Astrocyte (in vitro differentiated cells and primary cell): ENCODE data around the gene HDAC2.

Experiments
- EZH2 ChIP-seq: IDR thresholded peaks from 2 replicates; pipeline ENCODE4 v1.6.1; 2012; ENCODE audit warnings: mild to moderate bottlenecking, low read length, inconsistent platforms; ENCODE audit not compliant: insufficient read depth
- TF ChIP-seq, protein P1 (sequence below): IDR thresholded peaks from 2 replicates; pipeline ENCODE4 v1.5.1; 2011; ENCODE audit warnings: low read depth, mild to moderate bottlenecking, inconsistent platforms, low read length, moderate library complexity; ENCODE audit not compliant: insufficient read depth

- TF ChIP-seq, protein P1, sequence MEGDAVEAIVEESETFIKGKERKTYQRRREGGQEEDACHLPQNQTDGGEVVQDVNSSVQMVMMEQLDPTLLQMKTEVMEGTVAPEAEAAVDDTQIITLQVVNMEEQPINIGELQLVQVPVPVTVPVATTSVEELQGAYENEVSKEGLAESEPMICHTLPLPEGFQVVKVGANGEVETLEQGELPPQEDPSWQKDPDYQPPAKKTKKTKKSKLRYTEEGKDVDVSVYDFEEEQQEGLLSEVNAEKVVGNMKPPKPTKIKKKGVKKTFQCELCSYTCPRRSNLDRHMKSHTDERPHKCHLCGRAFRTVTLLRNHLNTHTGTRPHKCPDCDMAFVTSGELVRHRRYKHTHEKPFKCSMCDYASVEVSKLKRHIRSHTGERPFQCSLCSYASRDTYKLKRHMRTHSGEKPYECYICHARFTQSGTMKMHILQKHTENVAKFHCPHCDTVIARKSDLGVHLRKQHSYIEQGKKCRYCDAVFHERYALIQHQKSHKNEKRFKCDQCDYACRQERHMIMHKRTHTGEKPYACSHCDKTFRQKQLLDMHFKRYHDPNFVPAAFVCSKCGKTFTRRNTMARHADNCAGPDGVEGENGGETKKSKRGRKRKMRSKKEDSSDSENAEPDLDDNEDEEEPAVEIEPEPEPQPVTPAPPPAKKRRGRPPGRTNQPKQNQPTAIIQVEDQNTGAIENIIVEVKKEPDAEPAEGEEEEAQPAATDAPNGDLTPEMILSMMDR: no peak
- no peak for TF ChIP-seq EZH2
These were observed 67.2 kb downstream of the HDAC2 start for GRCh38 chr6:113903666-113904330.
